Activated T-helper 17 cell treated with anti-CD3 and anti-CD28 coated beads, Interleukin-2, amount 50 U/mL, for 72 hours (primary cell): ENCODE measurements around the gene HOXA6. TPM values are rescaled to one million over a fixed set of nuclear protein-coding genes. Genes with fewer than 3 reads are reported as not detected.

Experiments used
- ATAC-seq: fragments of 150-1000 bp; cut with Tn5 transposase; replicated peaks from 2 replicates; pipeline ENCODE4 v1.10.0; 2021; ENCODE audit warnings: mild to moderate bottlenecking, moderate library complexity
- H3K27ac Mint-ChIP-seq: one replicate; pipeline ENCODE4 v1.8.0; 2022; ENCODE audit warnings: mixed read lengths
- H3K27me3 Mint-ChIP-seq: one replicate; pipeline ENCODE4 v1.8.0; 2022; ENCODE audit warnings: mixed read lengths
- H3K36me3 Mint-ChIP-seq: one replicate; pipeline ENCODE4 v1.8.0; 2022; ENCODE audit warnings: low read depth, mild to moderate bottlenecking, mixed read lengths
- H3K4me1 Mint-ChIP-seq: one replicate; pipeline ENCODE4 v1.8.0; 2022; ENCODE audit warnings: mixed read lengths
- H3K4me3 Mint-ChIP-seq: one replicate; pipeline ENCODE4 v1.8.0; 2022; ENCODE audit warnings: mild to moderate bottlenecking, mixed read lengths
- H3K9me3 Mint-ChIP-seq: one replicate; pipeline ENCODE4 v1.8.0; 2022; ENCODE audit warnings: mixed read lengths
- total RNA-seq, 2 donors: library from RNA; stranded (reverse); gene quantifications; one replicate each; pipeline ENCODE4 v1.2.3, GENCODE V29; 2022

HOXA6 gene
- total RNA-seq, 2 donors from 2014 or later, result not detected

DNA sequence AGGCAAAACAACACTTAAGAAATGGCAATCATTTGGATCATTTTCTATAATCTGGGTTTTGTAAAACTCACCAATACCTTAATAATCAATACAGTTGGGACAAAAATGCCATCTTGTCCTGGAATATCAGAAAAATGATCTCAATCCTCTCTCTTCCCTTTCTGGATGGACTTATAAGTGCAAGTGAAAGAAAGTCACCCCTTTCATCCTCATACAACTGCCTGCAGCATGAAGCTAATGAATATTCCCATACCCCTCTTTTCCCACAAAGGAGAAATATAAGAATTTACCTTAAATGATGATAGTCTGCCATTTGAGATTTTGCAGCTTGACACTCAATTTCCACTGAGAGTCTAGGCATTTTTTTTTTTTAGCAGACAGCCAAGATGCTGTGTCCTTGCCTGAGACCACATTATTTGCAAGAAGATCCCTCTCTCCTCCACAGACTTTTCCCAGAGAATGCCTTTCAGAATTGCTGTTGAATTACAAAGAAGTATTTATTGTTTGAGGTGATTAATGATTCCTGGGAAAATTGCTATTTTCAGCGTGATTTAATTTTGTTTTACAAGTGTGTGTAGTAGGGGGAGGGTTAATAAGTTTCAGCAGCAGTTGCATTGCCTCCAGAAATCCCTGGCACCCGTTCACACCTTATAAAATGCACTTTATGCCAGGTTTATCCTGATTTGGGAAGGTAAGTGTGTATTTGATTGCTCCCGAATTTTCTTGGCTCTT, 20.8 kb downstream of the HOXA6 start:
- H3K4me3 Mint-ChIP-seq, result no peak overlapping the region
- no peak overlapping the region for H3K27ac Mint-ChIP-seq
- H3K9me3 Mint-ChIP-seq, result no peaks in the 10 kb centered on the region
- no peak for ATAC-seq
- H3K27me3 Mint-ChIP-seq, result peaks cover 54% of the 10 kb centered on the region
- H3K36me3 Mint-ChIP-seq, result no peaks in the 10 kb centered on the region
- H3K4me1 Mint-ChIP-seq, result no peaks in the 10 kb centered on the region

DNA sequence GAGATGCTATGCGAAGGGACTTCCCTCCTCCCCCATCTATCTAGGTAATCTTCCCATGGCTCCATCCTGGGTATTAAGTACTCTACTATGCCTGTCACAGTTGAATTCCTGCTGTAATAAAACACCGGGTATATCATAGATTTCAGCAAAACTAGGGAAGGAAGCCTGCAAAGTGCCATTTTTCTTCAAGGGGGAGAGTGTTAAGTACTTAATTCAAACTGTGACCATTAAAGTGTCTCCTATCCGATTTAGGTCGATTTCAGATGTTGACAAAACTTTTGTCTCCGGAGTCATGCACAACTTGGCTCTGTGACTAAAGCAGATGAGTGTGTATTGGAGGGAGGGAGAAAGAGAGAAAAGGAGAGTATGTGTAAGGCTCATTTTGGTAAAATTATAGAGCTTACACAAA, 21.6 kb downstream of the HOXA6 start:
- ATAC-seq, result no peak
- H3K27me3 Mint-ChIP-seq, result peaks cover 52% of the 10 kb centered on the region
- H3K36me3 Mint-ChIP-seq, result no peaks in the 10 kb centered on the region
- no peak overlapping the region for H3K27ac Mint-ChIP-seq
- no peaks in the 10 kb centered on the region for H3K4me1 Mint-ChIP-seq
- H3K9me3 Mint-ChIP-seq, result no peaks in the 10 kb centered on the region
- no peak overlapping the region for H3K4me3 Mint-ChIP-seq

DNA sequence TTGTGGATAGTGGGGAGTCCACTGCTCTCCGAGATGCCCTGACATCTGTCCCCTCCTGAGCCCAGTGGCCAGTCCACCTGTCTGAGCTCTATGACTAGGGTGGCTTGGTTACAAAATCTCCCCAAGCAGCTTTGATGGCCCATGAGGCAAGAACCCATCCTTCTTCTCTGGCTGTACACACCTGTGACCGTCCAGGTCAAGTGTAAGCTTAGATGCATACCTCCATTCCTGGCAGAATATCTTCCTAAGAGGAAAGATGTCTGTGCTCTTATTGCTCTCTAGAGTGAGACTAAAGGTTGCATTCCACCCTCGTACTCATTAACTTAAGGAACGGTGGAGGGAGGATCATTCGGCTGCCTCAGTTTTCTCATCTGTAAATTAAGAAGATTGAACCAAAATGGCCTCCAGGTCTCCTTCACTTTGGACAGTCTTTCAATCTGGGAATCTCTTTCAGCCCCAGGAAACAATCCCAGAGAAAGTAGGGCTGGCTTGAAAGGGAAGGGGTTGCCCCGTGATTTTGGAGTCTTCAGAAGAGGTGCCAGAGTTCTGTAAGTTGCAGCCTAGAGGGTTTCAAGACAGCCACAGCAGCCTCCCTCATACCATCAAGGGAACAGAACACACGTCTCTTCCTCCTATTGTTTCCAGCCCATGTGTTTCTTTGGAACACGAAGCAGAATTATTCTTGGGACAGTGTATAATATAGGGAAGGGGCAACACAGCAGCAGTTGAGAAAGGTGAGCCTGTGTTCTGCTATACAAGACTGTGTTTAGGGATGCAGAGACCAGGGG, 22.5 kb downstream of the HOXA6 start:
- Mint-ChIP-seq H3K4me3 (no peak overlapping the region), H3K4me1 (no peaks in the 10 kb centered on the region), H3K36me3 (no peaks in the 10 kb centered on the region), H3K27me3 (peaks cover 52% of the 10 kb centered on the region), H3K27ac (no peak overlapping the region), H3K9me3 (no peaks in the 10 kb centered on the region)
- ATAC-seq, result no peak

DNA sequence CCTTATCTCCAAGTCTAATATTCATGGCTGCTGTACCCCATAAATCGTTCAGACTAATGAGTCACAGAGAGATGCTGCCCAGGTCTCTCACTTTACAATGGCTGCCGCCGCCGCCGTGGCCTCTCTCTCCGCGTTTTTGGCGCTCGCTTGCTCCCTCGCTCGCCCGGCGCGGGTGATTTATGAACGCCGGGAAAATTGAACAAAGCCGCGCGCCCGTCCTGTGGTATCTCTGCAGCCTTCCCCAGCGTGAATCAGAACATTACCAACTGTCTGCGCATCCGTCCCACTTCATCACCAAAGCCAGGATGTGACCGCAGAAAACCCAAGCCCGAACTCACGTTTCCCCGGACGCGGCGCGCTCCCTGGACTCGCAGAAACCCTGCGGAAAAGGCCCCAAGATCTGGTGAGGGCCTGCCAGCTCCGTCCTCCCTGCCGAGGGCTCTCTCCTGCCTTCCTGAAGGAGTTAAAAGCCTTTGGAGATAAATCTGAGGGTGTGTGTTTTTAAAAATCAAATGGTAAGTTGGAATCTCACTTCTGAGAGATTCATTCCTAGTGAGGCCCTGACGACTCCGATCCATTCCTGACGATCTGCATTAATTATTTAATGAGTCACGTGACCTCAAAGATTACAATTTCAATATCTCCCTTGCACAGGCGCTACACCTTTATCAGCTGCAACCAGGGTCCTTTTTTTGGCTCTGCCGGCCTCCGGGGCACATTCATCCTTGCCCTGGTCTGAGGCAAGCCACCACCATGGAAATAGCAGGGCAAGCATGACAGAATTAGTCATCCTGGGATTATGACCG, 23.3 kb downstream of the HOXA6 start:
- no peaks in the 10 kb centered on the region for H3K4me1 Mint-ChIP-seq
- ATAC-seq, result no peak
- H3K4me3 Mint-ChIP-seq, result no peak overlapping the region
- H3K36me3 Mint-ChIP-seq, result no peaks in the 10 kb centered on the region
- H3K27me3 Mint-ChIP-seq, result peaks cover 49% of the 10 kb centered on the region
- H3K27ac Mint-ChIP-seq, result no peak overlapping the region
- H3K9me3 Mint-ChIP-seq, result no peaks in the 10 kb centered on the region

DNA sequence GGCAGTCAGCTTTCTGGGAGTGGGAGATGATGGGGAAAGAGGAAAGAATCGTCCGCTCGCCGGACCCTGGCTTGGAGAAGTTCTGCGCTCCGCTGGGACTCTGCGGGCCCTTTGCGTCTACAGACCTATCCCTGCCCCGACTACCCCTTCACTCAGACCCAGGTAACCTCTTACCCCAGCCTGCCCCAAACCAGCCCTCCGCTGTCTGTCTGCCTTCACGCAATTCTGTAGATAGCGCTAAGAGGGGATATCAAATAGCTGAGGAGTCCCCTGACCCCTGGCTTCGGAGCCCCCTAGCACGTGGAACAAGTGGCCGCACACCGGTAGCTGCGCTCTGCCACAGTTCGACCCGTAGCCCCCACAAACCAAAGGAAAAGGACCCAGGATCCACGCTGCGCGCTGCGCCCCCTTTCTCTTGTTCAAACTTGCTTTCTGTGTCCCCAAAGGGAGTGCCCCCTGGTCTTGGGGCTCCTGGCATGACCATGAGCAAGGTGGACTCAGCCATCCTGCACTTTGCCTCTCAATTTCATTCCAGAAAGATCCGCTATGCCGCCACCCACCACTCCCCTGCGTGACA, 24.0 kb downstream of the HOXA6 start:
- Mint-ChIP-seq H3K27ac (no peak overlapping the region), H3K4me3 (no peak overlapping the region), H3K4me1 (no peaks in the 10 kb centered on the region), H3K27me3 (peaks cover 42% of the 10 kb centered on the region), H3K9me3 (no peaks in the 10 kb centered on the region), H3K36me3 (no peaks in the 10 kb centered on the region)
- ATAC-seq, result no peak

DNA sequence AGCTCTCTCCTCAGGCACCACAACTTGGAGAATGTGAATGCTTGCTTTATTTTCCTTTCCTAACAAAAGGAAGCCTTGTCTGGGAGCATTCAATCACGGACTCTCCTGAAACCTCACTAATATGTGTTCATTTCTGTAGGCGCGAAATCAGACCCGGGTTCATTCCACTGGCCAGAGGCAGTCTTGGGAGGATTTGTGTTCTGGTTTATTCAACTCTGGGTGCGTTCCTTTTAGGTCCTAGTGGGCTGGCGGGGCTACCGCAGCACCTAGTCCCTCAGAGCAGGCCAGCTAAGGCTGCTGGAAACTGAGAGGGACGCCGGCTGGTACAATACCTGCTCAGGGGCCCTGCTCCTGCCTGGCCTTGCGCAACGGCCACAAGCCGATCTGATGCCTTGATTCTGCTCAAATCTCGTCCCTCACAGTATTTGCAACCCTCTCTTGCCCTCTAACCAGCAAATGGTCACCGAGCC, 24.5 kb downstream of the HOXA6 start:
- no peaks in the 10 kb centered on the region for H3K4me1 Mint-ChIP-seq
- H3K27me3 Mint-ChIP-seq, result peaks cover 39% of the 10 kb centered on the region
- H3K27ac Mint-ChIP-seq, result no peak overlapping the region
- no peak overlapping the region for H3K4me3 Mint-ChIP-seq
- H3K36me3 Mint-ChIP-seq, result no peaks in the 10 kb centered on the region
- ATAC-seq, result no peak
- H3K9me3 Mint-ChIP-seq, result no peaks in the 10 kb centered on the region

DNA sequence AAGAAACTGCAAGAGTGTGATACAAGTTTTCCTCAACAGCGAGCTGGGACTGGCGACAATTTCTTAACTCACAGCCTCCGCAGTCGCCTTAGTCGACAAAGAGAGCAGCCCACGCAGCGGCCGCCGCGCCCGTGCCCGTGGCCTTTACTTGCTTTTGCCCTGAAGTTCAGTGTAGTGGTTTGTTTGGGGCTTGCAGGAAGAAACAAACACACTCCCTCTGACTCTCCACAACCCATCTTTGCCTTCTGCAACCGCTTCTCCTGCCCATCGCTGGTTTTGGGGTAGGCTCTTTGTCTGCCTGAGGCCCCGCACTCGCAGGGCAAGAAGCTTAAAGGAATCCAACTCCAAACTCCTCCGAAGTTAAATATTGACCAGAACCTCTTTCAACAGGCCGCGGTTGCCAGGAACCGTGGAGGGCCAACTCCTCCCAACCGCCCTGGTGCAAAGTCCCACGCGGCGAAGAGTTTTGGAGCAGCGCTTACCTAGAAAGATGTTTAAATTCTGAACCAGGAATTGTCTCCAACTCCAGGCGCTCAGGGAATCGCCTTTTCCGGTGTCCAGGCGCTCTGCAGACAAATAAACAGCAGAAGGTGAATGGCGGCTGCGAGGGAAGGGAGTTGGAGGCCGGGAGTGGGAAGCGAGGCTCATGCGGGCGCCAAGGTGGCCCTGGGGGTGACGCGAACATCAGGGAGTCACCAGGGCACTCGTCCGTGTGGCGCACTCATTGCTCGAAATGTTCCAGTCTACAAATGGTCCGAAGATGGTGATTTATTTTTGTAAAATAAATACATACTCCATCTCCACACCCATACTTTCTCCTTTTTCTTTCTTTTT, 25.3 kb downstream of the HOXA6 start:
- peaks cover 31% of the 10 kb centered on the region for H3K27me3 Mint-ChIP-seq
- no peak for ATAC-seq
- no peak overlapping the region for H3K27ac Mint-ChIP-seq
- H3K36me3 Mint-ChIP-seq, result no peaks in the 10 kb centered on the region
- H3K9me3 Mint-ChIP-seq, result no peaks in the 10 kb centered on the region
- no peaks in the 10 kb centered on the region for H3K4me1 Mint-ChIP-seq
- H3K4me3 Mint-ChIP-seq, result no peak overlapping the region

DNA sequence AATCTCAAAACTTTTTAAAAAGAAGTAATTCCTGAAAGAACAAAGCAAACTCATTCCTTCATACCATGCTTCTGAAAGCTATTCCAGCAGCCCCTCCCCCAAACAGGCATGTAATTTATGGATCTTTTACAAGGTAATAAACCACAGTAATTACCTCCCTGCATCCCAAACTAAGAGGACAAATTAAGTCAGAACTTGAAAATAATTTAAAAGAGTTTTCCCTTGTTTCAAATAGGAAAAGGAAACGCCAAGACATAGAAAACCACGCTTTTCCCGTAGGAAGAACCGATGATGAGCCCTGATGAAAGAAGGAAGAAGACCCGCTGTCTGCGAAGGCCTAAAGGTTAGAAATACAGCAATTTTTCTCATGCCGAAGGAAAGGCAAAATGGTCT, 25.9 kb downstream of the HOXA6 start:
- no peaks in the 10 kb centered on the region for H3K36me3 Mint-ChIP-seq
- H3K4me3 Mint-ChIP-seq, result no peak overlapping the region
- no peaks in the 10 kb centered on the region for H3K9me3 Mint-ChIP-seq
- H3K27ac Mint-ChIP-seq, result no peak overlapping the region
- ATAC-seq, result no peak
- no peaks in the 10 kb centered on the region for H3K4me1 Mint-ChIP-seq
- H3K27me3 Mint-ChIP-seq, result peaks cover 25% of the 10 kb centered on the region

DNA sequence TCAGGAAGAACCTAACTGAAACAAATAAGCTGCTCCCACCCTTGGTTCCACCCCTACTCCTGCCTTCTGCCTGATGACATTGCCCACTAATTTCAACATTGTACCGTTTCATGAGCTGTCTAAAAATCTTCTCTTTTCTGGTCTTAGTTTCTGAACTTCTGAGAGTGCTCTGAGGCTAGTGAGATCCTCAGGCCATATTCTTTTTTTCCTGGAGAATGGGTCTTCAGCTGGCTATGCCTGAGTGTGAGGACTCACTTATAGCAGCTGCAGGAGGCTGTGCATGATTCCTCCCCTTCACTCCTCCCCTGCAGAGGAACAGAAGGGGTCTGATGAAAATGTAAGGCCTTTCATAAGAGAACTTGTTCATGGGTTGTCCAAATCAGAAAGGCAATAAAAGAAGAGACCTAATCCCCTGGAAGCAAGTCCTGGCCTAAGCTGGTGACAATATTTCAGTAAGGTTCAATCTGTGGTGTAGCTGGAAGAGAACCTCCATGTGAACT, 28.1 kb downstream of the HOXA6 start:
- no peak for ATAC-seq
- Mint-ChIP-seq H3K4me1 (no peaks in the 10 kb centered on the region), H3K27me3 (peaks cover 6% of the 10 kb centered on the region), H3K4me3 (no peak overlapping the region), H3K36me3 (no peaks in the 10 kb centered on the region), H3K27ac (no peak overlapping the region), H3K9me3 (no peaks in the 10 kb centered on the region)

DNA sequence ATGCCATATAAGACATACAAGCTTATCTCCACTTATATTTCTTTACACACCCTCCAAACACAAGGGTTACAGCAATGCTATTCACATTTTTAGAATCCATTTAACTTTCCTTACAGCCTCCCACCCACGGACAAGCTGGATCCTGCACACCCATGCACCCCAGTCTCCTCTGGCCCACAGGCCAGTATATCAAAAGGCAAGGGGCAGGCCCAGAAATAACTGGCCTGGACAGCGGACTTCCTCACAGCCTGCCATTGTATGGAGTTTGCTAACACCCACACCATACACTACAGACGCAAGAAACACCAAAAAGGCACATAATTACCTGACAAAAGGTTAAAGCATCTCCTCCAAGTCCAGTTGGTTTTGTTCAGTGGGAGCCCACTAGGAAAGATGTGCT, 29.0 kb downstream of the HOXA6 start:
- H3K4me1 Mint-ChIP-seq, result no peaks in the 10 kb centered on the region
- no peaks in the 10 kb centered on the region for H3K27me3 Mint-ChIP-seq

DNA sequence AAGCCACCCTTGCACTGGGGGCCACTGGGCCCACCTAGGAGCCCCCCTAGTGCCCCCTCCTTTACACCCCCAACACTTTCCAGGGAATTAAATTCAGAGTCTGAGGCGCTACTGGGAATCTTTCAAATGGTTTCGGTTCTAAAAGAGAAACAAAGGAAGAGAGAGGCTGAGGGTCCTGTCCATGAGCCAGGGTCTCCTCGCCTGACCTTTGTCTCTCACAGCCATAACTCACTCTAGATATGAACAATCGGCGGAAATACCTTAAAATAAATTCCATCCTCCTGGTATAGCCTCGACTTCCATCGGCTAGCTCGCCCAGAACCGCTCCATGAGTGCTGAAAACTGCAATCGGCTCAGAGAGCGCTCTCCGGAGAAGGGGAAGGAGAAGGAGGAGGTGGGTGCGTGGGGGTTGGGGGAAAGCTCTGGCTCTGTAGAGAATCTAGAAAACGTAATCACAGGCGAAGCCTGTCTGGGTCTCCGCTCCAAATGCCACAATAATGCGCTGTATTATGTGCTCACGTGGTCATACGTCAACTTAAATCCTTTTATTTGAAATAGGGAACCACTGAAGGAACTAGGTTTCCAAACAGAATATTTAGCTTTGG, 29.6 kb downstream of the HOXA6 start:
- no peak overlapping the region for H3K27ac Mint-ChIP-seq

More for the DNA sequence above, 29.0 kb downstream of the HOXA6 start:
- H3K27ac Mint-ChIP-seq, result no peak overlapping the region
- no peaks in the 10 kb centered on the region for H3K36me3 Mint-ChIP-seq
- no peak for ATAC-seq
- H3K4me3 Mint-ChIP-seq, result no peak overlapping the region
- no peaks in the 10 kb centered on the region for H3K9me3 Mint-ChIP-seq

DNA sequence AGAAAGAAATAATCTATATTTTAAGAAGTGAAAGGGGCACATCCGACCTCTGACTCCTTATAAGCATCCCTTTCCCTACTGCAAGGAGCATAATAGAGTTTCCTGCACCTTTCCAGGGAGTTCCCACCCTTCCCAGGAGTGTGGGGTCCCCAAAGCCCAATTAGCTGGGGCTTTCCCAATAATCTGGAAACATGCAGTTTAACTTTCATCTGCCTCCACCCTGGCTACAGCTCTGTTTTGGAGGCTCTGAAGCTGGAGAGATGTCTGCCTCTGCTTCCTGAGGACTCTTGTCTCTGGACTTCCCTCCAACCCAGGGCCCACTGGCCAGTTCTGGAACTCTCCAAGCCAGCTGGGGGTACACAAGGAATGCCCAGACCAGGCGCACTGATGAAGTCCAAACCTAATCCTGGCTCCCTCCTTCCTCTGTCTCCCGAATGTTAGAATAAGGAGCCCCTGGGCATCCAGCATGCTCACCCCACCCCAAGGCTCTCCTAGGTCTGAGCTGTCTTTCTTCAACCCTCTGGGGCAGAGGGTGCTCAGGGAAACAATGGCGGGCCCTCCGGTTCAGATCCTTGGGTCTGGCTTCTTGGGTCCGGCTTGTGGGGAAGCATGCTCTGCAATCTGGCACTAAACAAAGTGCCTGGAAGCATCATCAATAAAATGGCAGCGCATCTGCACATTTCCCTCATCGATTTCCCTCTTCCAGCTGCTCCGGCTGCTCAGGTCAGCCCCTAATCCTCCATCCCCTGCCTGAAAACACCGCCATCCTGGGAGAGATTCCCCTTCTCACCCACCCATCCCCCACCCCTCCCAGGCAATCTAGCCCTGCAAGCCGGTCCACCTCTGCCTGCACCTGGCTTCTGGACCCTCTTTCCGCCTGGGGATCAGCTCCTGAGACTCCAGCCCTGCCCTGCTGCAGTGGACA, 30.4 kb downstream of the HOXA6 start:
- no peak overlapping the region for H3K4me3 Mint-ChIP-seq
- no peak for ATAC-seq
- peaks cover 3% of the 10 kb centered on the region for H3K27me3 Mint-ChIP-seq
- H3K27ac Mint-ChIP-seq, result no peak overlapping the region
- H3K9me3 Mint-ChIP-seq, result no peaks in the 10 kb centered on the region
- no peaks in the 10 kb centered on the region for H3K4me1 Mint-ChIP-seq
- no peaks in the 10 kb centered on the region for H3K36me3 Mint-ChIP-seq

More for the DNA sequence above, 29.6 kb downstream of the HOXA6 start:
- Mint-ChIP-seq H3K9me3 (no peaks in the 10 kb centered on the region), H3K4me1 (no peaks in the 10 kb centered on the region), H3K27me3 (peaks cover 3% of the 10 kb centered on the region), H3K4me3 (no peak overlapping the region), H3K36me3 (no peaks in the 10 kb centered on the region)
- no peak for ATAC-seq
